AG04449 (cell line): ENCODE results near the gene P2RY14.

ENCODE experiments used
- CTCF ChIA-PET: fragments of 350-600 bp; formaldehyde crosslinking; extraction: SDS; loops from one replicate; lab custom pipeline; 2021; ENCODE audit warnings: antibody characterized with exemption; lab: Yijun Ruan, JAX
- POLR2A ChIA-PET: fragments of 400-600, 350-600 bp; formaldehyde crosslinking; extraction: SDS; loops from one replicate; lab custom pipeline; 2020; ENCODE audit warnings: antibody characterized with exemption, inconsistent platforms; lab: Yijun Ruan, JAX
- DNase-seq: peaks from one replicate; pipeline ENCODE4 v3.0.0-alpha.2; 2010; ENCODE audit warnings: low read depth, low spot score
- H3K4me3 ChIP-seq: 2 replicates; pipeline ENCODE4 v1.5.1; 2011; ENCODE audit warnings: low read depth, mild to moderate bottlenecking, control low read depth, low read length
- CTCF ChIP-seq: IDR thresholded peaks from one replicate; pipeline ENCODE4 v1.5.1; 2011; ENCODE audit warnings: mild to moderate bottlenecking, moderate library complexity, low read length, control low read depth, inconsistent platforms; ENCODE audit not compliant: insufficient read depth; ENCODE audit errors: missing control alignments

Gene P2RY14

GRCh38 chr3:151216641-151217607, 61.4 kb downstream of the P2RY14 start:
- ChIA-PET POLR2A (no interaction called here), CTCF (interaction anchor here (0.8 to 4.9 kb wide), 6 partner anchors 9 to 65 kb away, joined by 3 to 51 read pairs (median 6); partner anchors contain the start of gene P2RY14)
- TF ChIP-seq CTCF = no peak
- H3K4me3 ChIP-seq = no peak overlapping the region
- no peak for DNase-seq

GRCh38 chr3:151214459-151214858, 63.9 kb downstream of the P2RY14 start:
- POLR2A ChIA-PET = no interaction called here
- TF ChIP-seq CTCF = no peak
- CTCF ChIA-PET = interaction anchor here (1.4 kb wide), 2 partner anchors 14 to 46 kb away, joined by 4 to 5 read pairs; no protein-coding TSS in a partner anchor

GRCh38 chr3:151213881-151214280, 64.5 kb downstream of the P2RY14 start:
- no peak for DNase-seq
- TF ChIP-seq CTCF = no peak
- ChIA-PET POLR2A (no interaction called here), CTCF (interaction anchor here (1.4 kb wide), 2 partner anchors 14 to 45 kb away, joined by 4 to 5 read pairs; no protein-coding TSS in a partner anchor)
- H3K4me3 ChIP-seq = no peak overlapping the region

More at GRCh38 chr3:151214459-151214858, 63.9 kb downstream of the P2RY14 start:
- H3K4me3 ChIP-seq = no peak overlapping the region
- DNase-seq = no peak

- ChIA-PET POLR2A (no interaction called here), CTCF (interaction anchor here (0.7 kb wide), 1 partner anchor 65 kb away, joined by 3 read pairs; the partner anchor contains the start of gene P2RY14)
- TF ChIP-seq CTCF = no peak
- no peak overlapping the region for H3K4me3 ChIP-seq
- no peak for DNase-seq
Measured at GRCh38 chr3:151213151-151213550, 65.2 kb downstream of the P2RY14 start.

- TF ChIP-seq CTCF = no peak
- POLR2A ChIA-PET = no interaction called here
- H3K4me3 ChIP-seq = no peak overlapping the region
- DNase-seq = no peak
- CTCF ChIA-PET = interaction anchor here (0.9 to 1.5 kb wide), 3 partner anchors 10 to 71 kb away, joined by 4 to 6 read pairs (median 4); no protein-coding TSS in a partner anchor
Measured at GRCh38 chr3:151210676-151211381, 67.5 kb downstream of the P2RY14 start.
